B cell (primary cell): Measurements from ENCODE around the gene PODN.

Source experiments
- EZH2 ChIP-seq: IDR thresholded peaks from 2 replicates; pipeline ENCODE4 v1.6.1; 2012; ENCODE audit warnings: borderline replicate concordance, low read depth, mild to moderate bottlenecking, moderate library complexity, low read length; ENCODE audit not compliant: insufficient read depth, poor library complexity, severe bottlenecking
- TF ChIP-seq, protein P1 (sequence below): fragments of 200-600 bp; IDR thresholded peaks from one replicate; pipeline ENCODE4 v1.8.0; 2022; ENCODE audit warnings: antibody characterized with exemption, mild to moderate bottlenecking

DNA sequence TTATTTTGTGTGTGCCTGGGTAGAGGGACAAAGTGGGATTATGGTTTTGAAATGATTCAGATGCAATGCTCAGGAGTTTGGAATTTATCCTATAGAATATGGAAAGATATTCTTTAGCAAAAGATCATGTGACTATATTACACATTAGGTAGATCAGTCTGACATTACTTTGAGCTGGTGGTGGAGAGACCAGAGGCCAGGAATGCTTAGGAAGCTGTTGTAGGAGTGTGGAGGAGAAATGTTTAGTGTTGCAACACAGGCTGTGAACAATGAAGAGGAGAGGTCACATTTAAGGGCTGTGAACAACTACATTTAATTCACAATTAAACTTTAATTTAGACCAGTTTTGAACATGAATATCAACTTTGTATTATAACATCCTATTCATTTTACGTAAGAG lies 45.3 kb upstream of the PODN start:
- TF ChIP-seq, protein P1, sequence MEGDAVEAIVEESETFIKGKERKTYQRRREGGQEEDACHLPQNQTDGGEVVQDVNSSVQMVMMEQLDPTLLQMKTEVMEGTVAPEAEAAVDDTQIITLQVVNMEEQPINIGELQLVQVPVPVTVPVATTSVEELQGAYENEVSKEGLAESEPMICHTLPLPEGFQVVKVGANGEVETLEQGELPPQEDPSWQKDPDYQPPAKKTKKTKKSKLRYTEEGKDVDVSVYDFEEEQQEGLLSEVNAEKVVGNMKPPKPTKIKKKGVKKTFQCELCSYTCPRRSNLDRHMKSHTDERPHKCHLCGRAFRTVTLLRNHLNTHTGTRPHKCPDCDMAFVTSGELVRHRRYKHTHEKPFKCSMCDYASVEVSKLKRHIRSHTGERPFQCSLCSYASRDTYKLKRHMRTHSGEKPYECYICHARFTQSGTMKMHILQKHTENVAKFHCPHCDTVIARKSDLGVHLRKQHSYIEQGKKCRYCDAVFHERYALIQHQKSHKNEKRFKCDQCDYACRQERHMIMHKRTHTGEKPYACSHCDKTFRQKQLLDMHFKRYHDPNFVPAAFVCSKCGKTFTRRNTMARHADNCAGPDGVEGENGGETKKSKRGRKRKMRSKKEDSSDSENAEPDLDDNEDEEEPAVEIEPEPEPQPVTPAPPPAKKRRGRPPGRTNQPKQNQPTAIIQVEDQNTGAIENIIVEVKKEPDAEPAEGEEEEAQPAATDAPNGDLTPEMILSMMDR, result no peak
- no peak for TF ChIP-seq EZH2
